ENCODE measurements around the gene KIF3A.

- TF ChIP-seq EZH2phosphoT487 (IDR thresholded peaks at IDR 0.05; ENCODE audit: unreplicated experiment) = no peak
- TF ChIP-seq, protein P1, sequence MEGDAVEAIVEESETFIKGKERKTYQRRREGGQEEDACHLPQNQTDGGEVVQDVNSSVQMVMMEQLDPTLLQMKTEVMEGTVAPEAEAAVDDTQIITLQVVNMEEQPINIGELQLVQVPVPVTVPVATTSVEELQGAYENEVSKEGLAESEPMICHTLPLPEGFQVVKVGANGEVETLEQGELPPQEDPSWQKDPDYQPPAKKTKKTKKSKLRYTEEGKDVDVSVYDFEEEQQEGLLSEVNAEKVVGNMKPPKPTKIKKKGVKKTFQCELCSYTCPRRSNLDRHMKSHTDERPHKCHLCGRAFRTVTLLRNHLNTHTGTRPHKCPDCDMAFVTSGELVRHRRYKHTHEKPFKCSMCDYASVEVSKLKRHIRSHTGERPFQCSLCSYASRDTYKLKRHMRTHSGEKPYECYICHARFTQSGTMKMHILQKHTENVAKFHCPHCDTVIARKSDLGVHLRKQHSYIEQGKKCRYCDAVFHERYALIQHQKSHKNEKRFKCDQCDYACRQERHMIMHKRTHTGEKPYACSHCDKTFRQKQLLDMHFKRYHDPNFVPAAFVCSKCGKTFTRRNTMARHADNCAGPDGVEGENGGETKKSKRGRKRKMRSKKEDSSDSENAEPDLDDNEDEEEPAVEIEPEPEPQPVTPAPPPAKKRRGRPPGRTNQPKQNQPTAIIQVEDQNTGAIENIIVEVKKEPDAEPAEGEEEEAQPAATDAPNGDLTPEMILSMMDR (conservative IDR thresholded peaks at IDR 0.05; ENCODE audit: low read depth in 2 of 2) = no peak
- no peak for TF ChIP-seq EZH2 (IDR thresholded peaks at IDR 0.05; ENCODE audit: low read depth, unreplicated experiment)
- TF ChIP-seq REST (IDR thresholded peaks at IDR 0.05; ENCODE audit: unreplicated experiment) = no peak
- TF ChIP-seq POLR2AphosphoS5 (IDR thresholded peaks at IDR 0.05; ENCODE audit: low read depth) = no peak
- TF ChIP-seq, protein P2, sequence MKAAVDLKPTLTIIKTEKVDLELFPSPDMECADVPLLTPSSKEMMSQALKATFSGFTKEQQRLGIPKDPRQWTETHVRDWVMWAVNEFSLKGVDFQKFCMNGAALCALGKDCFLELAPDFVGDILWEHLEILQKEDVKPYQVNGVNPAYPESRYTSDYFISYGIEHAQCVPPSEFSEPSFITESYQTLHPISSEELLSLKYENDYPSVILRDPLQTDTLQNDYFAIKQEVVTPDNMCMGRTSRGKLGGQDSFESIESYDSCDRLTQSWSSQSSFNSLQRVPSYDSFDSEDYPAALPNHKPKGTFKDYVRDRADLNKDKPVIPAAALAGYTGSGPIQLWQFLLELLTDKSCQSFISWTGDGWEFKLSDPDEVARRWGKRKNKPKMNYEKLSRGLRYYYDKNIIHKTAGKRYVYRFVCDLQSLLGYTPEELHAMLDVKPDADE (IDR thresholded peaks at IDR 0.05) = no peak
- no peak for TF ChIP-seq CREB1 (CRISPR knock-in tag; IDR thresholded peaks at IDR 0.05; ENCODE audit: low read depth)
Observed at GRCh38 chr5:132774406-132774805, 37.1 kb upstream of the KIF3A start.
